ENCODE data around the gene MINK1. TPM values are rescaled to one million over a fixed set of nuclear protein-coding genes. Genes with fewer than 3 reads are reported as not detected.

Gene MINK1
- total RNA-seq (2022; extraction: Qiagen RNA extraction) = 37.4 to 64.7 TPM (median 58.2 TPM) in 5 replicates

DNA sequence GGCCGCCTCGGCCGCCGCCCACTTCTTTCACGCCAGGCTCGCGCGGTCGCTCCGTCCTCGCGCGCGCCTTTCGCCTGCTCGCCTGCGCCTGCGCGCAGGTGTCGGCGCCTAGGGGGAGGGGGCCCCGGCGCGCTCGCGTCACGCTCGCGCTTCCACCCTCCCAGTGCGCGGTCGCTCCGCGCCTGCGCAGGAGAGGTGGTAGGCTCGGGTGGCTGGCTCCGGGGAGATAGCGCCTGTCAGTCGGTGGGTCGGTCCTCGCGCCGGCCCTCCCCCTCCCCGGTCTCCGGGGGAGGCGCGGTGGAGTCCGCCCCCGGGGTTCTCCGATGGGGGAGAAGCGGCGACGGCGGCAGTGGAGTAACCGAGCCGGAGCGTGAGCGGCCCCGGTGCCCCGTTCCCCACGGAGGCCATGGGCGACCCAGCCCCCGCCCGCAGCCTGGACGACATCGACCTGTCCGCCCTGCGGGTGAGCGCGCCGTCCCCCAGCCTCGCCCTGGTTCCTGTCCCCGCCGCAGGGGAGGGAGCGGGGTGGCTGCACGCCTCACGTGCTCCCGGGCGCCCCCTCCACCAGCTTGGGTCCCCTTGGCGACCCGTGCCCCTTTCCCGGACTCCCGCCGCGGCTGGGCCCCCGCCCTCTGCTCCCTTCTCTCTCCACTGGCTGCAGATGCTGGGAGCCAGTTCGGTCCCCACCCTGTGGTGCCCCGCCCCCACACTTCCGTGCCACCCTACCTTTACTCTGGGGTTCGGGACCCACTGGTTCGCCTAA lies at the start of gene MINK1:
Gene MINK1, plus strand, starts transcription at position 163 of the 763 bp plus-strand sequence. Its CDS starts 244 bp downstream, at position 407.

GRCh38 chr17:4786106-4786511 lies 47.0 kb upstream of the MINK1 start, which contains the start of gene VMO1:
Gene VMO1, minus strand, starts transcription at chr17:4786364. Its CDS starts 12 bp downstream, at chr17:4786352.

GRCh38 chr17:4788807-4789700 lies 44.1 kb upstream of the MINK1 start, which contains the start of gene GLTPD2:
Gene GLTPD2, plus strand, starts transcription at chr17:4788964. Its CDS starts 48 bp downstream, at chr17:4789012.

GRCh38 chr17:4802228-4802627 lies 30.9 kb upstream of the MINK1 start, which contains the start of gene C17orf114:
Gene C17orf114, minus strand, starts transcription at chr17:4802328.

DNA sequence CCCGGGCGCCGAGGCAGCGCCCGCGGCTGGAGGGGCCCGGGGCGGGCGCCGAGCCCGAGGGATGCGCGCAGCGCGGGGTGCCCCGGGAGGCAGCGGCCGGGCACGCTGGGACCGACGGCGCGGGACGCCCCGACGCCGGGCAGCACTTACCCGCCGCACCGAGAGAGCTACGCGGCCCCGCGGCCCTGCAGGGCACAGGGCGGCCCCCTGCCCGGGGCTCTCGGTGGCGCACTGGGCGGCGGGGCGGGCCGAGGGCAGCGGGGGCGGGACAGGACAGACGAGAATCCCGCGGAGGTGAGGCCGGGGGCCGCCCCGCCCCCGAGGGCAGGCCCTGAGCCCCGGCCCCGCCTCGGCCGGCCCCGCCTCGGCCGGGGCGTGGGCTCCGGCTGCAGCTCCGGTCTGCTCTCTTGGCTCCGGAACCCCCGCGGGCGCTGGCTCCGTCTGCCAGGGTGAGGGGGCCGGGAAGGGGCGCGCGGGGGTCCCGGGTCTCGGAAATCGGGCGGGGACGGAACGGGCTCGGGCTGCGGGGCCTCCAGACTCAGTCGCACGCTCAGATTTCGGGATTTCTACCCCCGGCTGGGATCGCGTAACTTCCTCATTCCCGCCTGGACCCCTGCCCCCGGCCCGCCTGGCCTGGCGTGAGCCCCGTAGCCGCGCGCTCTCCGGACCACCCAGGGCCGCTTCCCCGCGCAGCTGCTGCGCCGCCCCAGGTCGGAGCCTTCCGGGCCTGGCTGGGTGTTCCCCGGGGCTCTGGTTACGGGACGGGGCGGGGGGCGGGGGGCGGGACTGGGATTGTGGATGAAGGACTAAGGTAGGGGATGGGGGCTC lies 26.1 kb upstream of the MINK1 start, which contains the start of gene PLD2:
Gene PLD2, plus strand, starts transcription at position 376 of the 828 bp plus-strand sequence. CDS start 621 bp downstream, outside the sequence.

DNA sequence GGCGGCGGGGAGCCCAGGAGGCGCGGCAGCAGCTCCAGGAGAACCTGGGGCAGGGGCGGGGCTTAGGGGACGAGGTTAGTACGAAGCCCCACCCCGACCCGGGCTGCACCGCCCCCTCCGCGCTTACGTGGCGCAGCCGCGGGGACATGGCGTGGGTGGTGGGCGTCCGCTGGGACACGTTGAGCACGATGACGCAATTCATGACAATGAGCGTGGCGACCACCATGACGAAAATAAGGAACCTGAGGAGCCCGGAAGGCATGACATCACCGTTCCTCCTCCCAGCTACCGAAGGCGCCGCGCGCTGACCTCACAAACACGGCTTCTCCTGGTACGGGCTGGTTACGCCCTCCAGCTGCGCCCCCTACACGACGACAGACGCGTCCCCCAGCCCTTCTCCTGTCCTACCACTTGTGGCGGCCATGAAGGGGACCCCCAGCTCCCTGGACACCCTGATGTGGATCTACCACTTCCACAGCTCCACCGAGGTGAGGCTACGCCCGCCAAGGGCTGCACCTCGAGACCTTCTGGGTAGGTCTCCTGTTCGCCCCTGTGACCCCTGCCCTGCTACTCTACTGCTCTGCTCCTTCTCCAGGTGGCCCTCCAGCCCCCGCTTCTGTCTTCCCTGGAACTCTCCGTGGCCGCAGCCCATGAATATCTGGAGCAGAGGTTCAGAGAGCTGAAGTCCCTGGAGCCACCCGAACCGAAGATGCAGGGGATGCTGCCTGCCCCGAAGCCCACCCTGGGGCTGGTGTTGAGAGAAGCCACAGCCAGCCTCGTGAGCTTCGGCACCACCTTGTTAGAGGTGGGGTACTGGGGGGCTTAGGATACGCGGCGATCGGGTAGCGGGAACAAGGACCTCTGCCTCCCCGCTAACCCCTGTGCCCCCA lies 66.4 kb downstream of the MINK1 start, which contains the start of gene C17orf107:
Gene C17orf107, plus strand, starts transcription at position 196 of the 890 bp plus-strand sequence. Its CDS starts 227 bp downstream, at position 423.

GRCh38 chr17:4903051-4903818 lies 70.1 kb downstream of the MINK1 start, which contains the start of gene CHRNE:
Gene CHRNE, minus strand, starts transcription at chr17:4903098. Its CDS starts 35 bp downstream, at chr17:4903063.

GRCh38 chr17:4931963-4932362 lies 98.8 kb downstream of the MINK1 start, which contains the start of gene GP1BA:
Gene GP1BA, plus strand, starts transcription at chr17:4932277. Its CDS starts 328 bp downstream, at chr17:4932605.

GRCh38 chr17:4939796-4940554 lies 106.8 kb downstream of the MINK1 start, which contains the start of the genes RNF167 and SLC25A11:
Gene RNF167, plus strand, starts transcription at chr17:4940268. Its CDS starts 642 bp downstream, at chr17:4940910.
Gene SLC25A11, minus strand, starts transcription at chr17:4940046. Its CDS starts 136 bp downstream, at chr17:4939910.

Other genes with a start within 250 kb of the MINK1 start
- 0.23 to 0.89 TPM (median 0.28 TPM) in 5 replicates for gene SMTNL2, start 248.8 kb upstream of the MINK1 start, total RNA-seq (2022; extraction: Qiagen RNA extraction)
- gene ALOX15, start 191.7 kb upstream of the MINK1 start, total RNA-seq (2022; extraction: Qiagen RNA extraction) = 0.07 to 0.24 TPM (median 0.15 TPM) in 5 replicates
- gene PELP1, start 129.2 kb upstream of the MINK1 start, total RNA-seq (2022; extraction: Qiagen RNA extraction) = 53.4 to 77.7 TPM (median 76.7 TPM) in 5 replicates
- 46.9 to 68.9 TPM (median 57.2 TPM) in 5 replicates for gene ARRB2, start 122.7 kb upstream of the MINK1 start, total RNA-seq (2022; extraction: Qiagen RNA extraction)
- 36.7 to 41.6 TPM (median 39.5 TPM) in 5 replicates for gene MED11, start 101.9 kb upstream of the MINK1 start, total RNA-seq (2022; extraction: Qiagen RNA extraction)
- 0.32 to 0.52 TPM (median 0.40 TPM) in 5 replicates for gene ZMYND15, start 93.5 kb upstream of the MINK1 start, total RNA-seq (2022; extraction: Qiagen RNA extraction)
- gene CXCL16, start 93.4 kb upstream of the MINK1 start, total RNA-seq (2022; extraction: Qiagen RNA extraction) = 13.7 to 21.8 TPM (median 21.1 TPM) in 5 replicates
- 0.34 to 1.2 TPM (median 0.66 TPM) in 5 replicates for gene TM4SF5, start 61.5 kb upstream of the MINK1 start, total RNA-seq (2022; extraction: Qiagen RNA extraction)
- 0.81 to 1.2 TPM (median 1.0 TPM) in 5 replicates for gene VMO1, start 47.0 kb upstream of the MINK1 start, total RNA-seq (2022; extraction: Qiagen RNA extraction)
- not detected in 5 replicates for gene GLTPD2, start 44.4 kb upstream of the MINK1 start, total RNA-seq (2022; extraction: Qiagen RNA extraction)
- gene PSMB6, start 37.2 kb upstream of the MINK1 start, total RNA-seq (2022; extraction: Qiagen RNA extraction) = 454 to 502 TPM (median 480 TPM) in 5 replicates
- gene PLD2, start 26.2 kb upstream of the MINK1 start, total RNA-seq (2022; extraction: Qiagen RNA extraction) = 16.1 to 28.8 TPM (median 21.3 TPM) in 5 replicates
- gene C17orf107, start 66.2 kb downstream of the MINK1 start, total RNA-seq (2022; extraction: Qiagen RNA extraction) = 0.26 to 0.39 TPM (median 0.28 TPM) in 5 replicates
- 0.05 to 0.25 TPM (median 0.06 TPM) in 3 of 5 replicates, not detected in the others for gene CHRNE, start 69.8 kb downstream of the MINK1 start, total RNA-seq (2022; extraction: Qiagen RNA extraction)
- gene GP1BA, start 98.9 kb downstream of the MINK1 start, total RNA-seq (2022; extraction: Qiagen RNA extraction) = not detected in 5 replicates
- gene SLC25A11, start 106.7 kb downstream of the MINK1 start, total RNA-seq (2022; extraction: Qiagen RNA extraction) = 45.9 to 69.3 TPM (median 67.6 TPM) in 5 replicates
- 86.7 to 163 TPM (median 139 TPM) in 5 replicates for gene RNF167, start 106.9 kb downstream of the MINK1 start, total RNA-seq (2022; extraction: Qiagen RNA extraction)
- 2,234 to 3,252 TPM (median 3,174 TPM) in 5 replicates for gene PFN1, start 115.2 kb downstream of the MINK1 start, total RNA-seq (2022; extraction: Qiagen RNA extraction)
- gene ENO3, start 117.8 kb downstream of the MINK1 start, total RNA-seq (2022; extraction: Qiagen RNA extraction) = 39.2 to 50.6 TPM (median 42.0 TPM) in 5 replicates
- 66.7 to 87.0 TPM (median 69.4 TPM) in 5 replicates for gene SPAG7, start 134.5 kb downstream of the MINK1 start, total RNA-seq (2022; extraction: Qiagen RNA extraction)
- 19.4 to 41.9 TPM (median 36.7 TPM) in 5 replicates for gene CAMTA2, start 154.3 kb downstream of the MINK1 start, total RNA-seq (2022; extraction: Qiagen RNA extraction)
- gene INCA1, start 164.2 kb downstream of the MINK1 start, total RNA-seq (2022; extraction: Qiagen RNA extraction) = 1.0 to 1.9 TPM (median 1.5 TPM) in 5 replicates
- gene KIF1C, start 164.6 kb downstream of the MINK1 start, total RNA-seq (2022; extraction: Qiagen RNA extraction) = 108 to 141 TPM (median 136 TPM) in 5 replicates
- 0.34 to 1.0 TPM (median 0.65 TPM) in 5 replicates for gene SLC52A1, start 202.1 kb downstream of the MINK1 start, total RNA-seq (2022; extraction: Qiagen RNA extraction)
- gene ZFP3, start 245.1 kb downstream of the MINK1 start, total RNA-seq (2022; extraction: Qiagen RNA extraction) = 0.84 to 1.4 TPM (median 1.1 TPM) in 5 replicates

All from A549 treated with dexamethasone at 1 μM for 4 hours (cell line).